ENCODE results near the gene GTF3C4.

The GTF3C4 gene

DNA sequence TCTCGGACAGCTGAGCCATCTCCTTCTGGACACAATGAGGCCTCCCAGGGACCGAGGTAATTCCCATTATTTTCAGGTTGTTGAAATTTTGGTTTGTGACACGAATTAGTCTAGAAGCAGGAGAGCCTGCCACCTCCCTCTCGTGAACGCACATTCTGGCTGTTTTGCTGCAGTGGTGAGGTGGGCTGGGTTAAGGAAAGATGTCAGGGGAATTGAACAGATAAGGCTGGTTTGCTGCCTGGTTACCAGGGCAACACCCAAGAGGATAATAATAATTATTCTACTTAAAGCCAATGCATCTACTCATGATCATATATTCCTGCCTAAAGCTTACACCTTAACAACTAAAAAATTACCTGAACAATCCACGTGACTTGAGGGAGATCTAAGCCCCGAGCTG, 38.6 kb upstream of the GTF3C4 start:
- no peak overlapping the region for H2AFZ ChIP-seq (ENCODE audit: low read depth, low read length, severe bottlenecking)
- H3K27me3 ChIP-seq (ENCODE audit: low read length), result no peaks in the 10 kb centered on the region
- no peaks in the 10 kb centered on the region for H3K79me2 ChIP-seq (ENCODE audit: insufficient read depth, low read length)
- H3K36me3 ChIP-seq (ENCODE audit: low read length), result no peaks in the 10 kb centered on the region
- H3K9ac ChIP-seq (ENCODE audit: low read length), result no peak overlapping the region
- no peak overlapping the region for H3K4me2 ChIP-seq (ENCODE audit: low read depth, low read length, poor library complexity, severe bottlenecking)
- H3F3A ChIP-seq (ENCODE audit: insufficient read depth), result no peaks in the 10 kb centered on the region
- no peak overlapping the region for H3K27ac ChIP-seq (ENCODE audit: low read depth, low read length)
- no peak overlapping the region for H3K4me3 ChIP-seq (ENCODE audit: insufficient read depth, low read length, poor library complexity, severe bottlenecking)
- no peak for TF ChIP-seq CTCF (IDR thresholded peaks at IDR 0.05; ENCODE audit: insufficient read depth, low read length, poor library complexity, severe bottlenecking)
- no peak for TF ChIP-seq EZH2phosphoT487 (conservative IDR thresholded peaks at IDR 0.05; ENCODE audit: low read length)
- no peaks in the 10 kb centered on the region for H3K9me3 ChIP-seq (ENCODE audit: insufficient read depth, low read length)
- no peaks in the 10 kb centered on the region for H4K20me1 ChIP-seq (ENCODE audit: low read depth, low read length)
- no peaks in the 10 kb centered on the region for H3K9me2 ChIP-seq (replicated peaks; ENCODE audit: insufficient read depth, low read length)

GRCh38 chr9:132632413-132633129, 37.7 kb upstream of the GTF3C4 start:
- Histone ChIP-seq H3K4me2 (ENCODE audit: low read depth, low read length, poor library complexity, severe bottlenecking) (no peak overlapping the region), H3K9me3 (ENCODE audit: insufficient read depth, low read length) (no peaks in the 10 kb centered on the region), H3K27me3 (ENCODE audit: low read length) (no peaks in the 10 kb centered on the region), H3K79me2 (ENCODE audit: insufficient read depth, low read length) (no peaks in the 10 kb centered on the region), H3K9me2 (replicated peaks; ENCODE audit: insufficient read depth, low read length) (no peaks in the 10 kb centered on the region), H2AFZ (ENCODE audit: low read depth, low read length, severe bottlenecking) (no peak overlapping the region), H3K4me3 (ENCODE audit: insufficient read depth, low read length, poor library complexity, severe bottlenecking) (no peak overlapping the region), H4K20me1 (ENCODE audit: low read depth, low read length) (no peaks in the 10 kb centered on the region), H3K9ac (ENCODE audit: low read length) (no peak overlapping the region), H3K36me3 (ENCODE audit: low read length) (no peaks in the 10 kb centered on the region), H3F3A (ENCODE audit: insufficient read depth) (no peaks in the 10 kb centered on the region), H3K27ac (ENCODE audit: low read depth, low read length) (no peak overlapping the region)
- no peak for TF ChIP-seq EZH2phosphoT487 (conservative IDR thresholded peaks at IDR 0.05; ENCODE audit: low read length)
- no peak for TF ChIP-seq CTCF (IDR thresholded peaks at IDR 0.05; ENCODE audit: insufficient read depth, low read length, poor library complexity, severe bottlenecking)

DNA sequence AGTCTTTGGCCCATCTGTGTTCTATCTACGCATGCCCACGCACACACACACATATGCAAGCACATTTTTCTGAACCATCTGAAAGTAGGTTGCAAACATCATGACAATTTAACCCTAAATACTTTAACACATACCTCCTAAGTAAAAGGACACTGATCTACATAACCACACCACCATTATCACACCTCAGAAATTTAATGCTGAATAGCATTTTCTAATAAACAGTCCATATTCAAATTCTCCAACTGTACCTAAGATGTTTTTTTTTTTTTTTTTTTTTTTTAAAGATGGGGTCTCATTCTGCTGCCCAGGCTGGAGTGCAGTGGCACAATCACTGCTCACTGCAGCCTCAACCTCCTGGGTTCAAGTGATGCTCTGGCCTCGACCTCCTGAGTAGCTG, 35.9 kb upstream of the GTF3C4 start:
- no peak for TF ChIP-seq EZH2phosphoT487 (conservative IDR thresholded peaks at IDR 0.05; ENCODE audit: low read length)
- no peak for TF ChIP-seq CTCF (IDR thresholded peaks at IDR 0.05; ENCODE audit: insufficient read depth, low read length, poor library complexity, severe bottlenecking)
- no peaks in the 10 kb centered on the region for H4K20me1 ChIP-seq (ENCODE audit: low read depth, low read length)
- no peaks in the 10 kb centered on the region for H3K27me3 ChIP-seq (ENCODE audit: low read length)
- H3K9me3 ChIP-seq (ENCODE audit: insufficient read depth, low read length), result no peaks in the 10 kb centered on the region
- H3K27ac ChIP-seq (ENCODE audit: low read depth, low read length), result no peak overlapping the region
- H2AFZ ChIP-seq (ENCODE audit: low read depth, low read length, severe bottlenecking), result no peak overlapping the region
- no peak overlapping the region for H3K4me3 ChIP-seq (ENCODE audit: insufficient read depth, low read length, poor library complexity, severe bottlenecking)
- H3K9me2 ChIP-seq (replicated peaks; ENCODE audit: insufficient read depth, low read length), result no peaks in the 10 kb centered on the region
- H3K36me3 ChIP-seq (ENCODE audit: low read length), result no peaks in the 10 kb centered on the region
- no peak overlapping the region for H3K4me2 ChIP-seq (ENCODE audit: low read depth, low read length, poor library complexity, severe bottlenecking)
- H3F3A ChIP-seq (ENCODE audit: insufficient read depth), result no peaks in the 10 kb centered on the region
- no peak overlapping the region for H3K9ac ChIP-seq (ENCODE audit: low read length)
- no peaks in the 10 kb centered on the region for H3K79me2 ChIP-seq (ENCODE audit: insufficient read depth, low read length)

Measured in SU-DHL-6 (cell line).